Measurements from ENCODE around the gene DSCAML1.

DNA sequence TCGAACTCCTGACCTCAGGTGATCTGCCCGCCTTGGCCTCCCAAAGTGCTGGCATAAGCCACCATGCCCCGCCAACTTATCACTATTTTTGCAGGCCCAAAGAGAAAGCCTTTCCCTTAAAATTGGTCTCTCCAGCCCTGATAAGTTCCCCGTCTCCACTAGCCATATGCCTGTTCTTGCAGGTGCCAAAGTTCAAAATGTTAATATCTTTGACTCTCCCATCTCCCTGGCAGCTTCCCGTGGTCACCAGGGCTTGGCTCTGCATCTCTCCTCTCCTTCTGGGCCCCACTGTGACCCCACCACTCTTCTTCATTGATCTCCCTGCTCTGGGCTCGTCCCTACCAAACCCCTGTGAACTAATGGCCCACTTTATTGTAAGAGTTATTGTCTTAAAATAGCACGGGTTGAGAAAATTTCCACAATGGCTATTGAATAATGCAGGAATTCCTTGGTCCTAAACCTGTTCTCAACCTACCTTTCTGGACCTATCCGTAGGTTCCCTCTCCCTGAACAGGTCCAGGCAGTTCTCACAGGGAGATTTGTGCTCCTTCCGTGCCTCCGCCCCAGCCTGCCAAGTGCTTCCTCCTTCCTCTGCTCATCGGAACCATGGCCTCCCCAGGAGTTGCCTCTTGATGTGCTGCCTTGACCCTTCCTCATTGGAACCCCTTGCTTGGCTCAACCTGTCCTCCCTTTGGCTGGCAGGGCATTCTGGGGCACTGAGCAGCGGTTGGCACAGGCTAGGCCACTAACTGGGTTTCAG is 147.5 kb downstream of the DSCAML1 start:
- TF ChIP-seq CTCF (IDR thresholded peaks at IDR 0.05) (no peak), POLR2A (IDR thresholded peaks at IDR 0.05) (no peak)

Measured in upper lobe of left lung (tissue), 4 donors.